GM21825 (cell line): Measurements from ENCODE around the gene ZNF667.

Source experiments
- ATAC-seq: cut with Tn5 transposase; IDR thresholded peaks from one replicate; pipeline ENCODE4 v1.9.1; 2021; ENCODE audit warnings: mild to moderate bottlenecking, moderate library complexity; ENCODE audit not compliant: unreplicated experiment

The ZNF667 gene

GRCh38 chr19:56393119-56394012, 83.8 kb downstream of the ZNF667 start, which contains the start of gene ZNF582:
Gene ZNF582 (minus strand): TSS chr19:56393534. CDS start chr19:56391752, 1,782 bp downstream.
- peak; percentile 91 for ATAC-seq
